SK-N-SH treated with all-trans-retinoic acid at 6 μM for 48 hours (cell line): ENCODE data around the gene GATC.

ENCODE experiments used
- ARNTL ChIP-seq: fragments of 450-650 bp; formaldehyde crosslinking; IDR thresholded peaks from 2 replicates; pipeline ENCODE4 v1.5.0; 2020; ENCODE audit warnings: low read depth, mild to moderate bottlenecking, moderate library complexity, borderline replicate concordance
- BACH2 ChIP-seq: fragments of 250-450 bp; sonication (Bioruptor Pico); IDR thresholded peaks from 2 replicates; pipeline ENCODE4 v1.9.0; 2021; ENCODE audit warnings: mild to moderate bottlenecking, borderline replicate concordance
- CSRNP3 ChIP-seq: fragments of 250-450 bp; sonication (Bioruptor Pico); IDR thresholded peaks from 2 replicates; pipeline ENCODE4 v1.5.1; 2021; ENCODE audit warnings: mild to moderate bottlenecking, moderate library complexity
- OSR1 ChIP-seq: fragments of 250-450 bp; sonication (Bioruptor Pico); IDR thresholded peaks from 2 replicates; pipeline ENCODE4 v1.8.0; 2022; ENCODE audit warnings: moderate library complexity, mild to moderate bottlenecking, inconsistent platforms
- PATZ1 ChIP-seq: fragments of 250-450 bp; sonication (Bioruptor Pico); IDR thresholded peaks from 2 replicates; pipeline ENCODE4 v1.8.0; 2020; ENCODE audit warnings: mild to moderate bottlenecking, moderate library complexity, borderline replicate concordance
- RARB ChIP-seq: fragments of 250-450 bp; sonication (Bioruptor Pico); IDR thresholded peaks from 2 replicates; pipeline ENCODE4 v1.8.0; 2021; ENCODE audit warnings: mild to moderate bottlenecking, moderate library complexity
- SNAI2 ChIP-seq: fragments of 250-450 bp; sonication (Bioruptor Pico); IDR thresholded peaks from 2 replicates; pipeline ENCODE4 v1.5.0; 2020; ENCODE audit warnings: mild to moderate bottlenecking, moderate library complexity
- TOX ChIP-seq: fragments of 250-450 bp; sonication (Bioruptor Pico); IDR thresholded peaks from 2 replicates; pipeline ENCODE4 v1.8.0; 2021; ENCODE audit warnings: mild to moderate bottlenecking, moderate library complexity, borderline replicate concordance
- ZC3H10 ChIP-seq: fragments of 250-450 bp; sonication (Bioruptor Pico); IDR thresholded peaks from 2 replicates; pipeline ENCODE4 v1.5.1; 2021; ENCODE audit warnings: mild to moderate bottlenecking, moderate library complexity
- ZFP3 ChIP-seq: fragments of 250-450 bp; sonication (Bioruptor Pico); IDR thresholded peaks from 2 replicates; pipeline ENCODE4 v1.5.0; 2020; ENCODE audit warnings: mild to moderate bottlenecking, moderate library complexity
- ZNF565 ChIP-seq: fragments of 450-650 bp; formaldehyde crosslinking; conservative IDR thresholded peaks from 2 replicates; pipeline ENCODE4 v1.5.0; 2020; ENCODE audit warnings: low read depth, mild to moderate bottlenecking, moderate library complexity

GRCh38 chr12:120428597-120429229, 17.5 kb upstream of the GATC start:
- TF ChIP-seq TOX (CRISPR knock-in tag) (no peak), ARNTL (CRISPR knock-in tag) (no peak), ZNF565 (CRISPR knock-in tag) (no peak), ZC3H10 (CRISPR knock-in tag) (no peak), RARB (CRISPR knock-in tag) (no peak), ZFP3 (CRISPR knock-in tag) (no peak), OSR1 (CRISPR knock-in tag) (no peak), SNAI2 (CRISPR knock-in tag) (no peak), PATZ1 (CRISPR knock-in tag) (no peak), CSRNP3 (no peak), BACH2 (CRISPR knock-in tag) (no peak)
